GM12878 (cell line): Measurements from ENCODE around the gene PROSER3.

Experiments
- POLR2A ChIP-seq: IDR thresholded peaks from 2 replicates; pipeline ENCODE4 v1.6.1; 2011; ENCODE audit warnings: low read depth, mild to moderate bottlenecking, low read length
- SREBF1 ChIP-seq: IDR thresholded peaks from 2 replicates; pipeline ENCODE4 v1.6.1; 2012; ENCODE audit warnings: mild to moderate bottlenecking, low read length
- SRF ChIP-seq, 2 experiments: IDR thresholded peaks; 2 replicates each; pipeline ENCODE4 v1.6.1; 2011; ENCODE audit warnings: low read depth in 2 of 2, low read length in 2 of 2, mild to moderate bottlenecking in 1 of 2, moderate library complexity in 1 of 2
- TF ChIP-seq, protein P1 (sequence below): IDR thresholded peaks from 2 replicates; pipeline ENCODE4 v1.6.1; 2012; ENCODE audit warnings: mild to moderate bottlenecking, low read depth, low read length
- TF ChIP-seq, protein P2 (sequence below), 3 experiments: IDR thresholded peaks in 2 of 3; conservative IDR thresholded peaks in 1 of 3; 2 replicates each; pipeline ENCODE4 v1.5.1; 2011; ENCODE audit warnings: low read depth in 3 of 3, low read length in 3 of 3, mild to moderate bottlenecking in 3 of 3, control low read depth in 2 of 3, moderate library complexity in 2 of 3, inconsistent platforms in 1 of 3, mixed read lengths in 1 of 3; ENCODE audit not compliant: control insufficient read depth in 2 of 3, insufficient read depth in 1 of 3; ENCODE audit errors: extremely low read depth in 1 of 3
- TF ChIP-seq, protein P3 (sequence below): IDR thresholded peaks from 2 replicates; pipeline ENCODE4 v1.6.1; 2012; ENCODE audit warnings: low read depth, low read length, improper control_type of control experiment

DNA sequence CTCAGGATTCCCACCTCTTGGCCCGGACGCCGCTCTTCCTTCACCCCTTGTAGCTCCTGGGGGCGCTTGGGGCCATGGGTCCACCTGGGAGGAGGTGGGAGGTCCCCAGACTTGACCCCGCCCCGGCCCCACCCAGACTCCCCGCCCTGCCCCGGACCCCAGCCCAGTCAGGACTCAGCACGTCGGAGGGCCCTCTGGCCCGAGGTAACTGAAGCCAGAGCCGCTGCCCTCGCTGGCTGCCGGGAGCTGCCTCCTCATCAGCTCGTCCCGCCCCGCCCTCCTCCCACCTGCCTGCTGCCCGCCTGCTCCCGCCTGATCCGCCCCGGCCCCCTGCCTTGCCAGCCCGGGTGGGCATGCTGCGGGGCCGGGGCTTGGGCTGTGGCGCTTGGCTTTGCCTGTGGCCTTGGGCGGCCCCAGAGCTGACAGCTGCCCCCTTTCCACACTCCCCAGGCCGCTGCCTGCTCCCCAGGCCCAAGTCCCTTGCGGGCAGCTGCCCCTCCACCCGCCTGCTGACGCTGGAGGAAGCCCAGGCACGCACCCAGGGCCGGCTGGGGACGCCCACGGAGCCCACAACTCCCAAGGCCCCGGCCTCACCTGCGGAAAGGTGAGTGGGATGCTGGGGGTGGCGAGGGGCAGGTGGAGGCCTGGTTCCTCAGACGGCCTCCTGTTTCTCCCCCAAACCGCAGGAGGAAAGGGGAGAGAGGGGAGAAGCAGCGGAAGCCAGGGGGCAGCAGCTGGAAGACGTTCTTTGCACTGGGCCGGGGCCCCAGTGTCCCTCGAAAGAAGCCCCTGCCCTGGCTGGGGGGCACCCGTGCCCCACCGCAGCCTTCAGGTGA, 26.7 kb downstream of the PROSER3 start:
- TF ChIP-seq SRF (IDR thresholded peaks at IDR 0.05; ENCODE audit: low read depth in 2 of 2, low read length in 2 of 2) (no peak), SREBF1 (no peak), POLR2A (no peak)
- TF ChIP-seq, protein P1, sequence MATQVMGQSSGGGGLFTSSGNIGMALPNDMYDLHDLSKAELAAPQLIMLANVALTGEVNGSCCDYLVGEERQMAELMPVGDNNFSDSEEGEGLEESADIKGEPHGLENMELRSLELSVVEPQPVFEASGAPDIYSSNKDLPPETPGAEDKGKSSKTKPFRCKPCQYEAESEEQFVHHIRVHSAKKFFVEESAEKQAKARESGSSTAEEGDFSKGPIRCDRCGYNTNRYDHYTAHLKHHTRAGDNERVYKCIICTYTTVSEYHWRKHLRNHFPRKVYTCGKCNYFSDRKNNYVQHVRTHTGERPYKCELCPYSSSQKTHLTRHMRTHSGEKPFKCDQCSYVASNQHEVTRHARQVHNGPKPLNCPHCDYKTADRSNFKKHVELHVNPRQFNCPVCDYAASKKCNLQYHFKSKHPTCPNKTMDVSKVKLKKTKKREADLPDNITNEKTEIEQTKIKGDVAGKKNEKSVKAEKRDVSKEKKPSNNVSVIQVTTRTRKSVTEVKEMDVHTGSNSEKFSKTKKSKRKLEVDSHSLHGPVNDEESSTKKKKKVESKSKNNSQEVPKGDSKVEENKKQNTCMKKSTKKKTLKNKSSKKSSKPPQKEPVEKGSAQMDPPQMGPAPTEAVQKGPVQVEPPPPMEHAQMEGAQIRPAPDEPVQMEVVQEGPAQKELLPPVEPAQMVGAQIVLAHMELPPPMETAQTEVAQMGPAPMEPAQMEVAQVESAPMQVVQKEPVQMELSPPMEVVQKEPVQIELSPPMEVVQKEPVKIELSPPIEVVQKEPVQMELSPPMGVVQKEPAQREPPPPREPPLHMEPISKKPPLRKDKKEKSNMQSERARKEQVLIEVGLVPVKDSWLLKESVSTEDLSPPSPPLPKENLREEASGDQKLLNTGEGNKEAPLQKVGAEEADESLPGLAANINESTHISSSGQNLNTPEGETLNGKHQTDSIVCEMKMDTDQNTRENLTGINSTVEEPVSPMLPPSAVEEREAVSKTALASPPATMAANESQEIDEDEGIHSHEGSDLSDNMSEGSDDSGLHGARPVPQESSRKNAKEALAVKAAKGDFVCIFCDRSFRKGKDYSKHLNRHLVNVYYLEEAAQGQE: no peak
- TF ChIP-seq, protein P2, sequence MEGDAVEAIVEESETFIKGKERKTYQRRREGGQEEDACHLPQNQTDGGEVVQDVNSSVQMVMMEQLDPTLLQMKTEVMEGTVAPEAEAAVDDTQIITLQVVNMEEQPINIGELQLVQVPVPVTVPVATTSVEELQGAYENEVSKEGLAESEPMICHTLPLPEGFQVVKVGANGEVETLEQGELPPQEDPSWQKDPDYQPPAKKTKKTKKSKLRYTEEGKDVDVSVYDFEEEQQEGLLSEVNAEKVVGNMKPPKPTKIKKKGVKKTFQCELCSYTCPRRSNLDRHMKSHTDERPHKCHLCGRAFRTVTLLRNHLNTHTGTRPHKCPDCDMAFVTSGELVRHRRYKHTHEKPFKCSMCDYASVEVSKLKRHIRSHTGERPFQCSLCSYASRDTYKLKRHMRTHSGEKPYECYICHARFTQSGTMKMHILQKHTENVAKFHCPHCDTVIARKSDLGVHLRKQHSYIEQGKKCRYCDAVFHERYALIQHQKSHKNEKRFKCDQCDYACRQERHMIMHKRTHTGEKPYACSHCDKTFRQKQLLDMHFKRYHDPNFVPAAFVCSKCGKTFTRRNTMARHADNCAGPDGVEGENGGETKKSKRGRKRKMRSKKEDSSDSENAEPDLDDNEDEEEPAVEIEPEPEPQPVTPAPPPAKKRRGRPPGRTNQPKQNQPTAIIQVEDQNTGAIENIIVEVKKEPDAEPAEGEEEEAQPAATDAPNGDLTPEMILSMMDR (IDR thresholded peaks at IDR 0.05 in 2 of 3, conservative IDR thresholded peaks at IDR 0.05 in 1 of 3; ENCODE audit: control insufficient read depth in 2 of 3, extremely low read depth in 1 of 3, insufficient read depth in 1 of 3, low read depth in 3 of 3, low read length in 3 of 3): no peak
- TF ChIP-seq, protein P3, sequence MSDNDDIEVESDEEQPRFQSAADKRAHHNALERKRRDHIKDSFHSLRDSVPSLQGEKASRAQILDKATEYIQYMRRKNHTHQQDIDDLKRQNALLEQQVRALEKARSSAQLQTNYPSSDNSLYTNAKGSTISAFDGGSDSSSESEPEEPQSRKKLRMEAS: no peak
